ENCODE measurements around the gene ZFP62.
"Not testable (repeated sequence)": the region's sequence is repeated elsewhere in the genome, so short reads cannot be mapped to it uniquely, and the experiment has no call there.

The ZFP62 gene

GRCh38 chr5:180830253-180831138, 30.6 kb downstream of the ZFP62 start:
- peak; percentile 34 for DNase-seq

GRCh38 chr5:180829726-180830125, 31.4 kb downstream of the ZFP62 start:
- no peak for DNase-seq

- DNase-seq, result not testable (repeated sequence)
Measured at GRCh38 chr5:180828756-180829531, 32.1 kb downstream of the ZFP62 start.

GRCh38 chr5:180827374-180827773, 33.7 kb downstream of the ZFP62 start:
- DNase-seq, result not testable (repeated sequence)

GRCh38 chr5:180825768-180826525, 35.1 kb downstream of the ZFP62 start:
- peak; percentile 77 for DNase-seq

GRCh38 chr5:180824630-180825476, 36.2 kb downstream of the ZFP62 start:
- DNase-seq, result no peak

- no peak for DNase-seq
Measured at GRCh38 chr5:180823940-180824629, 37.0 kb downstream of the ZFP62 start.

- no peak for DNase-seq
Measured at GRCh38 chr5:180823346-180823745, 37.7 kb downstream of the ZFP62 start.

GRCh38 chr5:180821538-180821937, 39.5 kb downstream of the ZFP62 start:
- DNase-seq, result no peak

GRCh38 chr5:180820788-180821321, 40.2 kb downstream of the ZFP62 start:
- DNase-seq, result no peak

GRCh38 chr5:180818677-180819341, 42.3 kb downstream of the ZFP62 start:
- no peak for DNase-seq

- no peak for DNase-seq
Measured at GRCh38 chr5:180817893-180818674, 43.0 kb downstream of the ZFP62 start.

GRCh38 chr5:180816608-180817534, 44.2 kb downstream of the ZFP62 start:
- DNase-seq, result peak; percentile 61

- no peak for DNase-seq
Measured at GRCh38 chr5:180815293-180815917, 45.7 kb downstream of the ZFP62 start.

- no peak for DNase-seq
Measured at GRCh38 chr5:180813420-180813819, 47.7 kb downstream of the ZFP62 start.

- no peak for DNase-seq
Measured at GRCh38 chr5:180811623-180812124, 49.4 kb downstream of the ZFP62 start.

GRCh38 chr5:180810959-180811622, 50.0 kb downstream of the ZFP62 start:
- no peak for DNase-seq
